HL-60 (cell line): ENCODE data around the gene XPNPEP3.

Experiments
- DNase-seq, 2 experiments: peaks; one replicate each; pipeline ENCODE4 v3.0.0-alpha.2; 2010 to 2020; ENCODE audit warnings: low read depth in 1 of 2, low spot score in 1 of 2
- H3K27ac ChIP-seq: fragments of 250-450 bp; sonication (Bioruptor Pico); replicated peaks from 2 replicates; pipeline ENCODE4 v1.5.1; 2020; ENCODE audit warnings: mild to moderate bottlenecking, moderate library complexity
- H3K27me3 ChIP-seq: fragments of 250-450 bp; sonication (Bioruptor Pico); 2 replicates; pipeline ENCODE4 v1.5.1; 2021; ENCODE audit warnings: mild to moderate bottlenecking, moderate library complexity; ENCODE audit not compliant: insufficient read depth, poor library complexity, severe bottlenecking
- H3K4me3 ChIP-seq: replicated peaks from 2 replicates; pipeline ENCODE4 v1.5.1; 2011; ENCODE audit warnings: mild to moderate bottlenecking, control low read depth, low read length; ENCODE audit not compliant: insufficient read depth
- CTCF ChIP-seq: IDR thresholded peaks from one replicate; pipeline ENCODE4 v1.5.1; 2011; ENCODE audit warnings: low read length, control low read depth, inconsistent platforms; ENCODE audit not compliant: insufficient read depth
- GABPA ChIP-seq: IDR thresholded peaks from 2 replicates; pipeline ENCODE4 v1.6.1; 2012; ENCODE audit warnings: low read depth
- POLR2AphosphoS5 ChIP-seq: IDR thresholded peaks from 2 replicates; pipeline ENCODE4 v1.6.1; 2012; ENCODE audit warnings: low read depth
- REST ChIP-seq: IDR thresholded peaks from 2 replicates; pipeline ENCODE4 v1.6.1; 2012; ENCODE audit warnings: low read depth; ENCODE audit not compliant: insufficient replicate concordance
- SPI1 ChIP-seq: IDR thresholded peaks from 2 replicates; pipeline ENCODE4 v1.6.1; 2012; ENCODE audit warnings: low read depth, mild to moderate bottlenecking, borderline replicate concordance

XPNPEP3 gene

GRCh38 chr22:40950962-40951794, 94.2 kb downstream of the XPNPEP3 start, which contains the start of gene RBX1:
Gene RBX1 (plus strand): TSS chr22:40951378. CDS start chr22:40951399, 21 bp downstream.
- H3K27ac ChIP-seq: peak within 1 kb of the TSS; percentile 92
- H3K27me3 ChIP-seq: no peaks in the 10 kb centered on the region
- peak; percentile 98 to 99 for DNase-seq
- TF ChIP-seq SPI1: peak; percentile 41; the same call in 1 of the 2 replicates
- no peak for TF ChIP-seq CTCF
- peak; percentile 75 for TF ChIP-seq REST
- no peak; the same call in 1 of the 2 replicates for TF ChIP-seq GABPA
- peak; percentile 68; the same call in 1 of the 2 replicates for TF ChIP-seq POLR2AphosphoS5
- peak within 1 kb of the TSS; percentile 93 for H3K4me3 ChIP-seq

GRCh38 chr22:40951795-40952605, 95.1 kb downstream of the XPNPEP3 start:
- TF ChIP-seq CTCF: no peak
- TF ChIP-seq POLR2AphosphoS5: no peak
- no peak for TF ChIP-seq REST
- TF ChIP-seq SPI1: no peak
- TF ChIP-seq GABPA: no peak
- Histone ChIP-seq H3K4me3 (peak overlapping the region; percentile 93), H3K27me3 (no peaks in the 10 kb centered on the region), H3K27ac (peak overlapping the region; percentile 92)
- peak in 1 of 2 experiments; percentile 8 for DNase-seq

GRCh38 chr22:40953471-40953870, 96.5 kb downstream of the XPNPEP3 start:
- H3K27ac ChIP-seq: no peak overlapping the region
- no peak for DNase-seq
- no peaks in the 10 kb centered on the region for H3K27me3 ChIP-seq
- TF ChIP-seq CTCF: no peak
- TF ChIP-seq SPI1: no peak
- no peak for TF ChIP-seq GABPA
- TF ChIP-seq REST: no peak
- no peak for TF ChIP-seq POLR2AphosphoS5
- no peak overlapping the region for H3K4me3 ChIP-seq
